H1 (cell line): ENCODE measurements around the gene LSM5. TPM values are rescaled to one million over a fixed set of nuclear protein-coding genes. Genes with fewer than 3 reads are reported as not detected.

Experiments
- CEBPB ChIP-seq: IDR thresholded peaks from 2 replicates; pipeline ENCODE4 v1.6.1; 2012; ENCODE audit warnings: low read depth, low read length
- JUN ChIP-seq: IDR thresholded peaks from 2 replicates; pipeline ENCODE4 v1.6.1; 2011; ENCODE audit warnings: low read depth, mild to moderate bottlenecking, improper control_type of control experiment, low read length
- SRF ChIP-seq: IDR thresholded peaks from 2 replicates; pipeline ENCODE4 v1.6.1; 2011; ENCODE audit warnings: mild to moderate bottlenecking, low read depth, low read length, moderate library complexity
- polyA plus RNA-seq, 7 experiments: library from polyadenylated mRNA; depleted of rRNA in 3 of 7; stranded (reverse) in 5 of 7; unstranded in 2 of 7; fragments of >200 nt in 5 of 7; fragments of 200-250 nt in 2 of 7; gene quantifications; 1 replicate in 5 of 7; 2 replicates in 1 of 7; 4 replicates in 1 of 7; pipeline versions ENCODE4 v1.2.1 to v1.2.3, GENCODE V29; 2011 to 2013; ENCODE audit warnings: missing spikeins in 2 of 7, mixed read lengths in 2 of 7
- total RNA-seq: library from RNA; stranded (reverse); fragmentation: NEBNext Ultra II Directional; extraction: Animal tissue kit (Norgen Biotek cat#: 25700); gene quantifications from 2 replicates; pipeline ENCODE4 v1.2.1, GENCODE V29; 2021
- TF ChIP-seq, protein P1 (sequence below), 3 experiments: IDR thresholded peaks; 1 replicate in 2 of 3; 2 replicates in 1 of 3; pipeline versions ENCODE4 v1.5.1 to v1.6.1; 2011; ENCODE audit warnings: low read length in 3 of 3, mild to moderate bottlenecking in 3 of 3, inconsistent platforms in 2 of 3, low read depth in 1 of 3, moderate library complexity in 1 of 3; ENCODE audit not compliant: insufficient read depth in 1 of 3; ENCODE audit errors: control extremely low read depth in 1 of 3
- TF ChIP-seq, protein P2 (sequence below): fragments of 300-600 bp; sonication (generic); IDR thresholded peaks from 2 replicates; pipeline ENCODE4 v1.7.1; 2012; ENCODE audit warnings: low read length, moderate library complexity, mild to moderate bottlenecking, inconsistent platforms; ENCODE audit not compliant: insufficient replicate concordance
- TF ChIP-seq, protein P3 (sequence below): IDR thresholded peaks from 2 replicates; pipeline ENCODE4 v1.6.1; 2012; ENCODE audit warnings: low read length, inconsistent platforms

Gene LSM5
- total and polyA plus RNA-seq, 2 of the 8 experiments (the other 6 are each of a cell fraction or from before 2014, with no cell fraction given) = 58.9 to 103 TPM

DNA sequence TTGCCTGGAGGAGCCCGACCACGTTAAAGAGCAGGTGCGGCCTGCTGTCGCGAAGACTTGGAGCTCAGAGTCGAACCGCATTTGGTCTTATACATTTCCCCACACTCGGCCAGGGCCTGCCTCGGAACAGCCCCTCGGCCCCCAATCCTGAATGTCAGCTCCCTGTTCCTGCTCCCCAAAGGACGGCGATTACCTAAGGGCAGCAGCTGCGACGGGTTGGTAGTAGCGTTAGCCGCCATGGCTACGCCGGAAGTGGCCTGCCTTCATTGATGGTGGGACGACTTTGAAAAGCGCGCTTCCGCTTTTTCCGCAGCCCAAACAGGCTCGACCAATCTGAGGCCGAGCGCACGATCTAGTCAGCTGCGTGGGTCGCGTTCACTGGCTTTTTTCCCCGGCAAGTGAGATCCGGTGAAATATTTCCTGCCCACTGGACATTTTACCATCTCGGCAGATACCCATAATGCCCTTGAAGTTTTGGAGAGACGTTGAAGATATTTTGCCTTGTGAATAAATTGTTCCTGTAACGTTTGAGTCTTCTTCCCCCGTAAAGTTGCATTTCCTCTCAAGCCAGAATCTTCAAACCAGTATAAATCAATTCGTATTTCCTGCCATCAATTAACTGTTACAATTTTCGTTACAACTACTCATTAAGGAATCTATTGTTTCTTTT lies at the start of gene LSM5 (continued):
- TF ChIP-seq, protein P1, sequence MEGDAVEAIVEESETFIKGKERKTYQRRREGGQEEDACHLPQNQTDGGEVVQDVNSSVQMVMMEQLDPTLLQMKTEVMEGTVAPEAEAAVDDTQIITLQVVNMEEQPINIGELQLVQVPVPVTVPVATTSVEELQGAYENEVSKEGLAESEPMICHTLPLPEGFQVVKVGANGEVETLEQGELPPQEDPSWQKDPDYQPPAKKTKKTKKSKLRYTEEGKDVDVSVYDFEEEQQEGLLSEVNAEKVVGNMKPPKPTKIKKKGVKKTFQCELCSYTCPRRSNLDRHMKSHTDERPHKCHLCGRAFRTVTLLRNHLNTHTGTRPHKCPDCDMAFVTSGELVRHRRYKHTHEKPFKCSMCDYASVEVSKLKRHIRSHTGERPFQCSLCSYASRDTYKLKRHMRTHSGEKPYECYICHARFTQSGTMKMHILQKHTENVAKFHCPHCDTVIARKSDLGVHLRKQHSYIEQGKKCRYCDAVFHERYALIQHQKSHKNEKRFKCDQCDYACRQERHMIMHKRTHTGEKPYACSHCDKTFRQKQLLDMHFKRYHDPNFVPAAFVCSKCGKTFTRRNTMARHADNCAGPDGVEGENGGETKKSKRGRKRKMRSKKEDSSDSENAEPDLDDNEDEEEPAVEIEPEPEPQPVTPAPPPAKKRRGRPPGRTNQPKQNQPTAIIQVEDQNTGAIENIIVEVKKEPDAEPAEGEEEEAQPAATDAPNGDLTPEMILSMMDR (IDR thresholded peaks at IDR 0.05; ENCODE audit: control extremely low read depth in 1 of 3, insufficient read depth in 1 of 3, low read depth in 1 of 3, low read length in 3 of 3) = no peak
- TF ChIP-seq SRF (peak; percentile 89), CEBPB (no peak), JUN (no peak)
- TF ChIP-seq, protein P2, sequence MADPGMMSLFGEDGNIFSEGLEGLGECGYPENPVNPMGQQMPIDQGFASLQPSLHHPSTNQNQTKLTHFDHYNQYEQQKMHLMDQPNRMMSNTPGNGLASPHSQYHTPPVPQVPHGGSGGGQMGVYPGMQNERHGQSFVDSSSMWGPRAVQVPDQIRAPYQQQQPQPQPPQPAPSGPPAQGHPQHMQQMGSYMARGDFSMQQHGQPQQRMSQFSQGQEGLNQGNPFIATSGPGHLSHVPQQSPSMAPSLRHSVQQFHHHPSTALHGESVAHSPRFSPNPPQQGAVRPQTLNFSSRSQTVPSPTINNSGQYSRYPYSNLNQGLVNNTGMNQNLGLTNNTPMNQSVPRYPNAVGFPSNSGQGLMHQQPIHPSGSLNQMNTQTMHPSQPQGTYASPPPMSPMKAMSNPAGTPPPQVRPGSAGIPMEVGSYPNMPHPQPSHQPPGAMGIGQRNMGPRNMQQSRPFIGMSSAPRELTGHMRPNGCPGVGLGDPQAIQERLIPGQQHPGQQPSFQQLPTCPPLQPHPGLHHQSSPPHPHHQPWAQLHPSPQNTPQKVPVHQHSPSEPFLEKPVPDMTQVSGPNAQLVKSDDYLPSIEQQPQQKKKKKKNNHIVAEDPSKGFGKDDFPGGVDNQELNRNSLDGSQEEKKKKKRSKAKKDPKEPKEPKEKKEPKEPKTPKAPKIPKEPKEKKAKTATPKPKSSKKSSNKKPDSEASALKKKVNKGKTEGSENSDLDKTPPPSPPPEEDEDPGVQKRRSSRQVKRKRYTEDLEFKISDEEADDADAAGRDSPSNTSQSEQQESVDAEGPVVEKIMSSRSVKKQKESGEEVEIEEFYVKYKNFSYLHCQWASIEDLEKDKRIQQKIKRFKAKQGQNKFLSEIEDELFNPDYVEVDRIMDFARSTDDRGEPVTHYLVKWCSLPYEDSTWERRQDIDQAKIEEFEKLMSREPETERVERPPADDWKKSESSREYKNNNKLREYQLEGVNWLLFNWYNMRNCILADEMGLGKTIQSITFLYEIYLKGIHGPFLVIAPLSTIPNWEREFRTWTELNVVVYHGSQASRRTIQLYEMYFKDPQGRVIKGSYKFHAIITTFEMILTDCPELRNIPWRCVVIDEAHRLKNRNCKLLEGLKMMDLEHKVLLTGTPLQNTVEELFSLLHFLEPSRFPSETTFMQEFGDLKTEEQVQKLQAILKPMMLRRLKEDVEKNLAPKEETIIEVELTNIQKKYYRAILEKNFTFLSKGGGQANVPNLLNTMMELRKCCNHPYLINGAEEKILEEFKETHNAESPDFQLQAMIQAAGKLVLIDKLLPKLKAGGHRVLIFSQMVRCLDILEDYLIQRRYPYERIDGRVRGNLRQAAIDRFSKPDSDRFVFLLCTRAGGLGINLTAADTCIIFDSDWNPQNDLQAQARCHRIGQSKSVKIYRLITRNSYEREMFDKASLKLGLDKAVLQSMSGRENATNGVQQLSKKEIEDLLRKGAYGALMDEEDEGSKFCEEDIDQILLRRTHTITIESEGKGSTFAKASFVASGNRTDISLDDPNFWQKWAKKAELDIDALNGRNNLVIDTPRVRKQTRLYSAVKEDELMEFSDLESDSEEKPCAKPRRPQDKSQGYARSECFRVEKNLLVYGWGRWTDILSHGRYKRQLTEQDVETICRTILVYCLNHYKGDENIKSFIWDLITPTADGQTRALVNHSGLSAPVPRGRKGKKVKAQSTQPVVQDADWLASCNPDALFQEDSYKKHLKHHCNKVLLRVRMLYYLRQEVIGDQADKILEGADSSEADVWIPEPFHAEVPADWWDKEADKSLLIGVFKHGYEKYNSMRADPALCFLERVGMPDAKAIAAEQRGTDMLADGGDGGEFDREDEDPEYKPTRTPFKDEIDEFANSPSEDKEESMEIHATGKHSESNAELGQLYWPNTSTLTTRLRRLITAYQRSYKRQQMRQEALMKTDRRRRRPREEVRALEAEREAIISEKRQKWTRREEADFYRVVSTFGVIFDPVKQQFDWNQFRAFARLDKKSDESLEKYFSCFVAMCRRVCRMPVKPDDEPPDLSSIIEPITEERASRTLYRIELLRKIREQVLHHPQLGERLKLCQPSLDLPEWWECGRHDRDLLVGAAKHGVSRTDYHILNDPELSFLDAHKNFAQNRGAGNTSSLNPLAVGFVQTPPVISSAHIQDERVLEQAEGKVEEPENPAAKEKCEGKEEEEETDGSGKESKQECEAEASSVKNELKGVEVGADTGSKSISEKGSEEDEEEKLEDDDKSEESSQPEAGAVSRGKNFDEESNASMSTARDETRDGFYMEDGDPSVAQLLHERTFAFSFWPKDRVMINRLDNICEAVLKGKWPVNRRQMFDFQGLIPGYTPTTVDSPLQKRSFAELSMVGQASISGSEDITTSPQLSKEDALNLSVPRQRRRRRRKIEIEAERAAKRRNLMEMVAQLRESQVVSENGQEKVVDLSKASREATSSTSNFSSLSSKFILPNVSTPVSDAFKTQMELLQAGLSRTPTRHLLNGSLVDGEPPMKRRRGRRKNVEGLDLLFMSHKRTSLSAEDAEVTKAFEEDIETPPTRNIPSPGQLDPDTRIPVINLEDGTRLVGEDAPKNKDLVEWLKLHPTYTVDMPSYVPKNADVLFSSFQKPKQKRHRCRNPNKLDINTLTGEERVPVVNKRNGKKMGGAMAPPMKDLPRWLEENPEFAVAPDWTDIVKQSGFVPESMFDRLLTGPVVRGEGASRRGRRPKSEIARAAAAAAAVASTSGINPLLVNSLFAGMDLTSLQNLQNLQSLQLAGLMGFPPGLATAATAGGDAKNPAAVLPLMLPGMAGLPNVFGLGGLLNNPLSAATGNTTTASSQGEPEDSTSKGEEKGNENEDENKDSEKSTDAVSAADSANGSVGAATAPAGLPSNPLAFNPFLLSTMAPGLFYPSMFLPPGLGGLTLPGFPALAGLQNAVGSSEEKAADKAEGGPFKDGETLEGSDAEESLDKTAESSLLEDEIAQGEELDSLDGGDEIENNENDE = no peak
- TF ChIP-seq, protein P3, sequence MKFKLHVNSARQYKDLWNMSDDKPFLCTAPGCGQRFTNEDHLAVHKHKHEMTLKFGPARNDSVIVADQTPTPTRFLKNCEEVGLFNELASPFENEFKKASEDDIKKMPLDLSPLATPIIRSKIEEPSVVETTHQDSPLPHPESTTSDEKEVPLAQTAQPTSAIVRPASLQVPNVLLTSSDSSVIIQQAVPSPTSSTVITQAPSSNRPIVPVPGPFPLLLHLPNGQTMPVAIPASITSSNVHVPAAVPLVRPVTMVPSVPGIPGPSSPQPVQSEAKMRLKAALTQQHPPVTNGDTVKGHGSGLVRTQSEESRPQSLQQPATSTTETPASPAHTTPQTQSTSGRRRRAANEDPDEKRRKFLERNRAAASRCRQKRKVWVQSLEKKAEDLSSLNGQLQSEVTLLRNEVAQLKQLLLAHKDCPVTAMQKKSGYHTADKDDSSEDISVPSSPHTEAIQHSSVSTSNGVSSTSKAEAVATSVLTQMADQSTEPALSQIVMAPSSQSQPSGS = peak; percentile 61; the same call in 1 of the 2 replicates
